Ovary (tissue), 3 donors: ENCODE results near the gene DUT.

ENCODE experiments used
- CTCF ChIP-seq, 3 donors: fragments of 450-650 bp in 2 of 3; fragments of 200-600 bp in 1 of 3; IDR thresholded peaks; one replicate each; pipeline versions ENCODE4 v1.5.1 to v1.8.0; 2016 to 2022; ENCODE audit warnings: antibody characterized with exemption in 3 of 3, mild to moderate bottlenecking in 1 of 3
- POLR2A ChIP-seq: fragments of 450-650 bp; IDR thresholded peaks from one replicate; pipeline ENCODE4 v1.6.1; 2017; ENCODE audit warnings: antibody characterized with exemption, mild to moderate bottlenecking, moderate library complexity
- donor health status: DM: no; HTN: no; CAD: no.

- no peak for TF ChIP-seq CTCF (IDR thresholded peaks at IDR 0.05)
- no peak for TF ChIP-seq POLR2A
Measured at GRCh38 chr15:48315041-48315440, 16.2 kb upstream of the DUT start.
